Fibroblast of pulmonary artery (primary cell): Measurements from ENCODE around the gene CERT1.
A peak's percentile ranks its signal among the peaks of the same experiment; 100 is the strongest.

Experiments used
- DNase-seq: peaks from one replicate; pipeline ENCODE4 v3.0.0-alpha.2; 2010; ENCODE audit warnings: low read depth
- H3K4me3 ChIP-seq: replicated peaks from 2 replicates; pipeline ENCODE4 v1.5.1; 2011; ENCODE audit warnings: low read depth, mild to moderate bottlenecking, control low read depth, low read length, moderate library complexity
- CTCF ChIP-seq: IDR thresholded peaks from 2 replicates; pipeline ENCODE4 v1.5.1; 2011; ENCODE audit warnings: mild to moderate bottlenecking, control low read depth, low read length, inconsistent platforms; ENCODE audit errors: missing control alignments

CERT1 gene

GRCh38 chr5:75381456-75381855 lies 130.0 kb downstream of the CERT1 start:
- no peak overlapping the region for H3K4me3 ChIP-seq
- TF ChIP-seq CTCF: no peak
- DNase-seq: no peak

GRCh38 chr5:75380099-75380498 lies 131.3 kb downstream of the CERT1 start:
- no peak for TF ChIP-seq CTCF
- DNase-seq: no peak

GRCh38 chr5:75375414-75375813 lies 136.0 kb downstream of the CERT1 start:
- H3K4me3 ChIP-seq: no peak overlapping the region
- DNase-seq: no peak
- no peak for TF ChIP-seq CTCF

More at GRCh38 chr5:75380099-75380498, 131.3 kb downstream of the CERT1 start:
- no peak overlapping the region for H3K4me3 ChIP-seq

- no peak for TF ChIP-seq CTCF
- no peak for DNase-seq
- H3K4me3 ChIP-seq: no peak overlapping the region
Measured at GRCh38 chr5:75374394-75374814, 137.0 kb downstream of the CERT1 start.

- no peak for TF ChIP-seq CTCF
- DNase-seq: no peak
- H3K4me3 ChIP-seq: no peak overlapping the region
Measured at GRCh38 chr5:75373862-75374261, 137.6 kb downstream of the CERT1 start.

- TF ChIP-seq CTCF: no peak
- DNase-seq: peak; percentile 61
- H3K4me3 ChIP-seq: no peak overlapping the region
Measured at GRCh38 chr5:75368391-75368790, 143.0 kb downstream of the CERT1 start.

GRCh38 chr5:75367401-75367800 lies 144.0 kb downstream of the CERT1 start:
- DNase-seq: no peak
- H3K4me3 ChIP-seq: no peak overlapping the region
- no peak for TF ChIP-seq CTCF
